Neutrophil (primary cell): ENCODE results near the gene PLA1A.

Source experiments
- H3K27ac ChIP-seq: fragments of 200-600 bp; sonication (generic); 2 replicates; pipeline ENCODE4 v1.5.1; 2016; ENCODE audit warnings: mild to moderate bottlenecking, moderate library complexity
- H3K27me3 ChIP-seq: fragments of 200-600 bp; sonication (generic); 2 replicates; pipeline ENCODE4 v1.6.0; 2016; ENCODE audit warnings: mild to moderate bottlenecking
- H3K36me3 ChIP-seq: fragments of 200-600 bp; sonication (generic); 2 replicates; pipeline ENCODE4 v1.5.1; 2017
- H3K4me1 ChIP-seq, 2 experiments: fragments of 200-600 bp in 1 of 2; sonication (generic) in 1 of 2; 1 replicate in 1 of 2; 2 replicates in 1 of 2; pipeline versions ENCODE4 v1.5.1 to v1.6.1; 2013 to 2016; ENCODE audit warnings: low read depth in 1 of 2, low read length in 1 of 2, mild to moderate bottlenecking in 1 of 2, moderate library complexity in 1 of 2; ENCODE audit not compliant: control insufficient read depth in 1 of 2, insufficient read depth in 1 of 2
- H3K4me3 ChIP-seq, 2 experiments: fragments of 200-600 bp in 1 of 2; sonication (generic) in 1 of 2; 1 replicate in 1 of 2; 2 replicates in 1 of 2; pipeline ENCODE4 v1.5.1; 2013 to 2016; ENCODE audit warnings: low read depth in 1 of 2, low read length in 1 of 2, mild to moderate bottlenecking in 1 of 2, moderate library complexity in 1 of 2
- H3K9me3 ChIP-seq: fragments of 200-600 bp; sonication (generic); 2 replicates; pipeline ENCODE4 v1.5.1; 2016
- TF ChIP-seq, protein P1 (sequence below): fragments of 200-600 bp; sonication (generic); IDR thresholded peaks from 2 replicates; pipeline ENCODE4 v1.5.1; 2016; ENCODE audit warnings: antibody characterized with exemption

PLA1A gene

DNA sequence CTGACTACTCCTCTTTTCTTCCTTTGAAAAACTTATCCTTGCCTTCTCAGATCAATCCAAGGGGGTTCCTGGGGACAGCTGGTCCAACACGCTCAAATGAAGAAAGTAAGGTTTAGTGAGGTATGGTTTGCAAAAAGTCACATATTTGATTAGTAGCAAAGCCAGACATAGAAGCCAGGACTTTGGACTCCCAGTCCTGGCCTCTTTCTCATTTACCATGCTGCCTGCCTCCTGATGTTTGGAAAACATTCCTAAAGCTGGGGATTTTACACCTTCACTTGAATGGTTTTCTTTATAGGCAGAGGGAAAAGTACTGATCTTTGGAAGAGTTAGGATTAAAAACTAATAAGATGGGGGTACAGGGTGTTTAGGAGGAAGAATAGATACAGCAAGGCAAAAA, 48.1 kb downstream of the PLA1A start:
- no peaks in the 10 kb centered on the region for H3K9me3 ChIP-seq

DNA sequence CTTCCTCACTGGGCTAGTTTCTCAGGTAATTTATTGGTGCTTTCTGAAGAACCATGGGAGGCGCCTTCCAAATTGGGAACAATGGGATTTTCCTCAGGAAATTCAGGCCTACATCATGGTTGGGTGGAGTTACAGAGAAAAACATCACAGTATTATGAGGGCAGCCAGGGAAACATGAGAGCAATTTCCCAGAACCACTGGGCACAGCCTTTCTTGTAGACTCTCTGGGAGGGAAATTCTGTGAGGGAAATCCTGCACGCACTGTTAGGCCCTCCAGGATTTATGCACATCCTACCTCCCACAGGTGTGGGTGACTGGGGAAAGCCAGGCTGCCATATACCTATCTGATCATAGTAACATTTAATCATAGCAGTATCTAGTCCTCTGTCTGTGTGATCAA, 49.5 kb downstream of the PLA1A start:
- TF ChIP-seq, protein P1, sequence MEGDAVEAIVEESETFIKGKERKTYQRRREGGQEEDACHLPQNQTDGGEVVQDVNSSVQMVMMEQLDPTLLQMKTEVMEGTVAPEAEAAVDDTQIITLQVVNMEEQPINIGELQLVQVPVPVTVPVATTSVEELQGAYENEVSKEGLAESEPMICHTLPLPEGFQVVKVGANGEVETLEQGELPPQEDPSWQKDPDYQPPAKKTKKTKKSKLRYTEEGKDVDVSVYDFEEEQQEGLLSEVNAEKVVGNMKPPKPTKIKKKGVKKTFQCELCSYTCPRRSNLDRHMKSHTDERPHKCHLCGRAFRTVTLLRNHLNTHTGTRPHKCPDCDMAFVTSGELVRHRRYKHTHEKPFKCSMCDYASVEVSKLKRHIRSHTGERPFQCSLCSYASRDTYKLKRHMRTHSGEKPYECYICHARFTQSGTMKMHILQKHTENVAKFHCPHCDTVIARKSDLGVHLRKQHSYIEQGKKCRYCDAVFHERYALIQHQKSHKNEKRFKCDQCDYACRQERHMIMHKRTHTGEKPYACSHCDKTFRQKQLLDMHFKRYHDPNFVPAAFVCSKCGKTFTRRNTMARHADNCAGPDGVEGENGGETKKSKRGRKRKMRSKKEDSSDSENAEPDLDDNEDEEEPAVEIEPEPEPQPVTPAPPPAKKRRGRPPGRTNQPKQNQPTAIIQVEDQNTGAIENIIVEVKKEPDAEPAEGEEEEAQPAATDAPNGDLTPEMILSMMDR = no peak
- Histone ChIP-seq H3K9me3 (no peaks in the 10 kb centered on the region), H3K4me1 (no peaks in the 10 kb centered on the region), H3K4me3 (no peak overlapping the region), H3K27me3 (no peaks in the 10 kb centered on the region), H3K36me3 (peaks cover 6% of the 10 kb centered on the region), H3K27ac (no peak overlapping the region)

More for the DNA sequence above, 48.1 kb downstream of the PLA1A start:
- H3K4me1 ChIP-seq = no peaks in the 10 kb centered on the region
- no peak overlapping the region for H3K4me3 ChIP-seq
- H3K27me3 ChIP-seq = no peaks in the 10 kb centered on the region
- no peak overlapping the region for H3K27ac ChIP-seq
- peaks cover 6% of the 10 kb centered on the region for H3K36me3 ChIP-seq
- TF ChIP-seq, protein P1 = no peak

DNA sequence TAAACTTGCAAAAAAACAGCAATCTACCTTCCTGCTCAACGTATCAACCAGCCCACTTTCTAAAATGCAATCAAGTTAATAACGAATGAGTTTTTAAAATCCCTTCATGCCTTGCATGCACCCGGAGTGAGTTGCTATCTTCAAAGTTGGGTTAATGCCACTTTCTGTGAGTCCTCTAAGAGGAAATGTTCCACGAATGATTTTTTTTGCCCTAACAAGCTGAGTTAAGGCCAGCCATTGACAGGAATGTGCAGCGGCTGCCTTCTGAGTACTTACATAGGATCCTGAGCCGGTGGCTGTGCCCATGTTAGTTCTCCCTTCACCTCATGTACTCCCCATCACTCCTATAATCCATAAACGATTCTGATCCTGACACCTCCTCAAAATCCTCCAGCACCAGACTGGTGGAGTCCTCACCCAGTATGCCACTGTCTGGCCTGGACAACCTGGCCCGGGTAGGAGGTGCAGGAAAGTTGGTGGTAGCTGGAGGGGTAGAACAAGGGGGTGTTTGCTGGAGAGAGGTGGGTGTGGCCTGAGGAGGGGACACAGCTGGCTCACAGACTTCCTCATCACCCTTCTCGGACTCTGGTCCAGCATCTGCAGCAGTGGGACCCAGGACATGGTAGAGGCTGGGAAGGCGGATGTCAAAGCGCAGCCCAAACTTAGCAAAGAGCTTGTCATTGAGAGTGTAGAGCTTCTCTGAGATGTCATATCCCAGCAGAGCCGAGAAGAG, 50.3 kb downstream of the PLA1A start:
- no peaks in the 10 kb centered on the region for H3K9me3 ChIP-seq
- TF ChIP-seq, protein P1 = no peak
- no peaks in the 10 kb centered on the region for H3K4me1 ChIP-seq
- no peak overlapping the region for H3K4me3 ChIP-seq
- peaks cover 6% of the 10 kb centered on the region for H3K36me3 ChIP-seq
- no peaks in the 10 kb centered on the region for H3K27me3 ChIP-seq
- no peak overlapping the region for H3K27ac ChIP-seq

DNA sequence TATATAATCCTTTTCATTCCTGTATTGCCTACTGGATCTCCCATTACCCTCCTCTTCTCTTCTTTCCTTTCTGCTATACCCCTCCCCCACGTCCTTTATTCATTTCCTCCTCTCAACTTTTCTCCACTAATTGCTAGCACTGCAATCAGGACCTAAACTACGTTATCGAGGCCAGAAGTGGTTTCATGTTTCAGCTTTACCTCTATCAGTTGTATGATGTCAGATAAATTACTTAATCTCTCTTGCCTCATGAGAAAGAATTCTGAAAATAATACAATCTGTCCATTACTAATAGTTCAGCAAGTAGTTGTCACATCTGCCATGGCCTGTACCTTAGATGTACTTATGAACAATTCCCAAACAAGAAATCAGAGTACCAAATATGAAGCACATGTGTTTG, 52.1 kb downstream of the PLA1A start:
- TF ChIP-seq, protein P1 = no peak
- Histone ChIP-seq H3K4me1 (no peaks in the 10 kb centered on the region), H3K36me3 (peaks cover 6% of the 10 kb centered on the region), H3K9me3 (no peaks in the 10 kb centered on the region), H3K4me3 (no peak overlapping the region), H3K27me3 (no peaks in the 10 kb centered on the region), H3K27ac (no peak overlapping the region)

DNA sequence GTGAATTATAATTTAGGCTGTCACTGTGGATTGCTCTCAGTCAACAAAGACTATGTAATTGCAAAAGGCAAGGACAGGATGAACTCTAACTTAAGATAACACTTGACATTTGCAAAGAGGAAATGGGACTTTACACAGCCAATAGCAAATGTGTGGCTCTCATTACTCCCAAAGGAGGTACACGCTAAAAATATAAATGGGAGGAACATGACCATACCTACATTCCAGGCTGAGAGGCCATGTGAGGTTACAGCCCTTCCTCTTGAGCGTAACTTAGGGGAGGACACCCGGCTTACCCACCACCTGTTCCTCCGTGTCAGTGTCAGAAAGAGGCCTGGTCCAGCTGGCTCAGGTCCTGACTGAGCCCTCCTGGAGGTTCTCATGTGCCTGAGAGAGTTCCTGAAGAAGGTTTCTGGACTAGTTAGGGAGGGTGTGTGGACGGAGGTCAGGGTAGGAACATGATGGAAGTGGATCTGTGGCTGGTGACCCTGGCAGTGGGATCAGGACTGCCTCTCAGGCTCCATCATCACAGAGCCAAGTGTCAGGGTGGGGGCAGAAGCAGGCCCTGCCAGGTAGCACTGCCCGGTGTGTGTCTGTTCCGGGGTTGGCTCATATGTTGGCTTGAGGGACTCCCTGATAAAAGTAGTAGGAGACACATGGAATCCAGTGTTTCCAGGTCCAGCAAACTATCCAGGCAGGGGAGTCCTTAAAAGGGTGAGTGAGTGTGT, 54.8 kb downstream of the PLA1A start:
- TF ChIP-seq, protein P1 = no peak
- no peaks in the 10 kb centered on the region for H3K27me3 ChIP-seq
- no peak overlapping the region for H3K27ac ChIP-seq
- peaks cover 6% of the 10 kb centered on the region for H3K36me3 ChIP-seq
- H3K4me1 ChIP-seq = no peaks in the 10 kb centered on the region
- H3K4me3 ChIP-seq = no peak overlapping the region
- no peaks in the 10 kb centered on the region for H3K9me3 ChIP-seq
